ENCODE measurements around the gene DGKK.

The DGKK gene
- 0 reads per million in 2 donors for total RNA-seq

DNA sequence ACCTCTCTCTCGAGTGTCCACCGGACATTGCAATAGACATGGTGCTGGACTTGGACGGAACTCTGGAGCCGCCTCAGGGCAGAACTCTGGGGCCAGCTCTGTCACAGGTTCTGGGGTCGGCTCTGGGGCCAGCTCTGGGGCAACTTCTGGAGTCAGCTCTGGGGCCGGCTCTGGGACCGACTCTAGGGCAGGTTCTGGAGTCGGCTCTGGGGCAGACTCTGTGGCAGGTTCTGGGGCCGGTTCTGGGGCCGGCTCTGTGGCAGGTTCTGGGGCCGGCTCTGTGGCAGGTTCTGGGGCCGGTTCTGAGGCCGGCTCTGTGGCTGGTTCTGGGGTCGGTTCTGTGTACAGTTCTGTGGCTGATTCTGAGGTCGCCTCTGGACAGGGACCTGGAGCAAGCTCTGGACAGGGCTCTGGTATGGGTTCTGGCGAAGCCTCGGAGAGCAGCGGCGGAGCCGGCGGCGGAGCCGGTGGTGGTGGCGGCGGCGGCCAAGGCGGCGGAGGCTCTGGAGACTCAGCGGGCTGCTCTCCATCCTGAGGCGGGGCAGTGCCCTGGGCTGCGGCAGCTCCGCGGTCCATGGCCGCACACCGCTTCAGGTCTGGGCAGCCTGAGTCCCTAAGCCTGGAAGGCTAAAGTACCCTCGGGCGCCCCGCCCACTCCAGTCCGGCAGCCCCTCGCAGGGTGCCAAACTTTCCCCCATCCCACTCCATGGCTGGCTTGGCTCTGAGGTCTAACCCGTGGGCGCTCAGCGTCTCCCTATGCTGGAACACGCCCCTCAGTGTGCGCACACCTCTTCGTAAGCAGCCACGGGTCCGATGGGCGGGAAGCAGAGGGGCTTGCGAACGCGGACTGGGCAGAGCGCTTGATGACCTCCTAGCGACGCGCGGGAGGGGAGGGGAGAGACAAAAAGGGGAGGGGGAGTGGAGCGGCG lies at the start of gene DGKK:
Gene DGKK (minus strand): TSS at position 723 of the 929 bp plus-strand sequence. CDS start 147 bp downstream, at position 576.
- no peak for DNase-seq

DNA sequence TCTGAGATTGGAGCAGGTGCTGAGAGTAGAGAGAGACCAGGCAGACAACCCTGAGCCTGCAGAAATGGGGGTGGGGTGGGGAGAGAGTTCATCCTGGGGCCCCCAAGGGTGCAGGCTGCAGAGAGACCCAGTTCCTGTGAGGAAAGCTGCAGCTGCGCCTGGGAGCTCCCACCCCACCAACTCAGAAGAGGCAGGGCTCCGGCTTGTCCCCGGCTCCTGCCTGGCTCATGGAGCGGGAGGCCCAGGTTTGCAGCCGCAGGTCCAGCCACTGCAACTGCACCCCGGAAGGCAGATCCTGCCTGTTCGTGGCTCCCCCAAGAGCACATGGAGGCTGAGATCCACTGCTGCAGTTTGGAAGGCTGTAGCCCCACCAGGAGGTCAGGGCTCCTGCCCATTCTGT lies 44.2 kb upstream of the DGKK start:
- DNase-seq: no peak

GRCh38 chrX:50497114-50497513 lies 26.5 kb upstream of the DGKK start:
- no peak for DNase-seq

DNA sequence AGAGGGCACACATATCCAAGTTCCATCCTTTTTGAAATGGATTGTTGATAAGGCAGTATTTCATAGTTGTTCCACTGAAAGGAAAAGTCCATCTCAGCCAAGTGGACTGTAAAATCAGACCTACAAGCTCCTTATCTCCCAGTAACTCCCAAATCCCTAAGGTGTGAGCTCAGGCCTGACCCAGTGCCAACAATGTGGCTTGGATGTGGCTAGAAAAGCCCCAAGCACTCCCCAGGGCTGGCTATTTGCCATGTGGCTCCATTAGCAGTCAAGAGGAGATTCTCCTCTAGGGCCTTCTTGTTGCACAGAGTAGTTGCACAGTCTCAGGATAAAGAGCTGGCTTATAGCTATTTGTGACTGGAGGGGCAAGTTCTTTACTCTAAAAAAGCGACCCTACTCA lies 25.0 kb upstream of the DGKK start:
- DNase-seq: no peak

- DNase-seq: no peak
Measured at GRCh38 chrX:50492720-50493119, 22.1 kb upstream of the DGKK start.

DNA sequence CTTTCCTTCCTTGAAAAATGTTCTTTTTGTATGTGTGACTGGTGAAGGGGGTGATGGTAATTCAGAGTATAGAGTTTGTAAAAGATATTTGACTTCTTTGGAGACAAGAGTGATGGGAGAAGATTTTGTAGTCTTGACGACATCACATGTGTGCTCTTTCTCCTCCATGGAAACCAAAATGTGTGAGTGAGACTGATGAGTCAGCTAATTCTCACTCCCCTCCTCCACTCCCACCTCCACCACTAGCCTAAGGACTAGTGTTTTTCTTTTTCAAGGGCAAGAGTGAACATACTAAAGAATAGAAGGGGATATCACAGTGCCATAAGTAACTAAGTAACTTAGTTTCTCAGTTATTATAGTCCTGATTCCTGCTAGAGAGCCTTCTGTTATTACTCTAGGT lies 14.0 kb upstream of the DGKK start:
- no peak for DNase-seq

GRCh38 chrX:50483283-50483682 lies 12.7 kb upstream of the DGKK start:
- DNase-seq: peak in 1 of 5 experiments; percentile 25

DNA sequence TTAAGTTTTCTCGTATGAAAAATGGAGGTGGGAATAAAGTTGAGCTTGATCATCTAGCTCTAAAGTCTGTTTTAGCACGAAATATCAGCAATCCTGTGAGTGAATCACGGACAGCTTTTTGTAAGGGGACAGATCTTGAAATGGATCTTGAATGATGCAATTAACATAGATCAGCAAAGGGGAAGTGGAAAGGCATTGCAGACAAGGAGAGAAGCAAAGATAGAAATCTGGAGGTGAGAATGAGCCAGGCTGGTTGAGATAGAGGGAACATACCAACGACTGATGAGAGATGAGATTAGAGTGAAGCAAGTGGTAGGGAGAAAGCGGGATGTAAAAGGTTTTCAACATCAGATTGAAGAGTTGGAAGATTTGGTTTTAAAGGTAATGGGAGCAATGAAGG lies 4.6 kb upstream of the DGKK start:
- DNase-seq: no peak

GRCh38 chrX:50471390-50471789 lies 765 bp upstream of the DGKK start:
- no peak for DNase-seq

GRCh38 chrX:50469206-50469605 lies 1.4 kb downstream of the DGKK start:
- DNase-seq: no peak

DNA sequence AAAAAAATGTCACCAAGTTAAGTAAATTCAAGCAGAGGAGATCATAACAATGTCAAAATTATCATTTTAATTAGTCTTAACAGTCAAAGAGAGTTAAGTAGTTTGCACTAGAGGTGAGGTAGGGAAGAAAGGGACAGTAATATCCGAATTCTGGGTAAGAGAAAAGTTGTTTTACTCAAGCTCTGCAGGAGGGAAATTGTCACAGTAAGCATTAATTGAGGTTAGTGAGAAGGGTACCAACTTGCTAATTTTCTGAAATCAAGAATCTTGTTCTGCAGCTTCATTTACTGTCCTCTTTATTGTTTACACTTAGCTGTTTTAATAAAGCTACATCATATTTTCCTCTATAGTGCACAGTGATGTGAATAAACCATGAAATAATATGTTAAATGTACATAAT lies 11.0 kb downstream of the DGKK start:
- DNase-seq: no peak

DNA sequence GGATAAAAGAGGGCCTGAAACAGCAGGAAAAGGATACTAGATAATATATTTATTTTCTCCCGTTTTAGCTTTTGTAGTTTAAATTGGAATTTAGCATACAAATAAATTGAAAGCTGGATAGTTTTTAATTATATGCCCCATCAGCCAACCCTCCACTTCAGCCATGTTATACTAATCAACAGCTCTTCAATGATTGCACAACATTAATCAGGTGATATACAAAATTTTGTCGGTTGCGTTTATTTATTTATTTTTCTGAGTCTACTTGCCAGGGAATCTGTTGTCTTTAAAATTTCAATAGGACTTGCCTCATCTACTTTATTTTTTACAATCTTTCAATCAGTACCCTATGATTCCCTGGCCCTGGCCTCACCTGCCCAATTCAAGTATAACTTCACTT lies 12.1 kb downstream of the DGKK start:
- DNase-seq: no peak

GRCh38 chrX:50456712-50457484 lies 13.7 kb downstream of the DGKK start:
- no peak for DNase-seq

GRCh38 chrX:50452782-50453181 lies 17.8 kb downstream of the DGKK start:
- DNase-seq: no peak

GRCh38 chrX:50450324-50450723 lies 20.3 kb downstream of the DGKK start:
- no peak for DNase-seq

DNA sequence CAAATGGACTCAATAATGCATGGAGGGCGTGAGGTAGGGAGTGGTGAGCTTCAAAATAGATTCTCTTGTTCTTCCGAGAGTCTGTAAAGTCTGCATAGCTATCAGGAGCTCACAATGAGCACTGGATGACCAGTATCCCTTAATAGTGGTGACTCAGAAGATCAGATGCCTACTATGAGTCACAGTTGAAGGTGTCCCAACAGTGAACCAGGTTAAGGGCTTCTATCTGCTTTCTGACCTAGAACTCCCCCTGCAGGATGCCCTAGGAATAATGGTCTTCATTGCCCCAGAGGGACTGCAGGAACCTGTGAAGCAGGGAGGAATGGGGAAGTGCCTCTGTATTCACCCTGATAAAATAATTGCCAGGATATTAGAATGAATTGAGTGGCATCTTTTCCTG lies 22.1 kb downstream of the DGKK start:
- peak in 1 of 5 experiments; percentile 22 for DNase-seq

DNA sequence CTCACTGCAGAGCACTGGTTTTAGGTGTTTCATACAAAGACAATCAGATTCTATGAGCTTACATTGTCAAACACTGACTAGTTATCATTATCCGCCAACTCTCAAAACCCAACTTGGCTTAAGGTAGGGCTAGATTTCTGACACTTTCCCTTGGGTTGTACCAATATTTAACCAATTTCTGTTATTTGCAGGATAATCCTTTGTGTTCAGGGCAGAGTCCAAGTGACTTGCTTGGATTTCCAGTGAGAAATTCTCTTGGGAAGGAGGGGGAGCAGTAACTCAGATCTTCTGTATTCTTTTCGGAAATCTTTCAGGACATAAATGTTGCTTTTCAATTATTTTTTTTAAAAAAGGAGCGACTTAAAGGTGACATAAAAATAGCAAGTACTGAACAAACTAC lies 23.1 kb downstream of the DGKK start:
- no peak for DNase-seq

GRCh38 chrX:50442426-50443116 lies 28.1 kb downstream of the DGKK start:
- no peak for DNase-seq

GRCh38 chrX:50436797-50437196 lies 33.8 kb downstream of the DGKK start:
- no peak for DNase-seq

- no peak for DNase-seq
Measured at GRCh38 chrX:50432829-50433289, 37.8 kb downstream of the DGKK start.

GRCh38 chrX:50431623-50432022 lies 39.0 kb downstream of the DGKK start:
- no peak for DNase-seq

- DNase-seq: no peak
Measured at GRCh38 chrX:50430917-50431575, 39.6 kb downstream of the DGKK start.

DNA sequence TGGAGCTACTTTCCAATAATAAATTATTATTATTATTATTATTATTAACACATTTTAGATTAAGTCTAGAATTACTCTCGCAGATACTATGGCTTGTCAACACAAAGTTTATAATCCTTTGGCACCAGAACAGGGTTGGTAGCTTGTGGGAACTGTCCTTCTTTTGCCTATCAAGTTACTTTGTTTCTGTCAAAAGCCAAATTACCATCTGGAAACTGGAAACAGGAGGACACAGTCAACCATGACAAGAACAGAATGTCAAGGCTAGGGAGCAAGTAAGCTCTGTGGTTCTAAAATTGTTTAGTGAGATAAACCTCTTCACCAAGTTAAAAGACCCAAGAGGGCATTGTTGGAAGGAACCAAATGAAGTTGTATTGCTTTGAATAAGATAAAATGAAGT lies 42.5 kb downstream of the DGKK start:
- no peak for DNase-seq
